ENCODE data around the gene IL31RA. TPM values are rescaled to one million over a fixed set of nuclear protein-coding genes. Genes with fewer than 3 reads are reported as not detected.

Gene IL31RA
- total and polyA plus RNA-seq, 2 experiments from 2014 or later = not detected

GRCh38 chr5:55916986-55917385 lies 65.8 kb downstream of the IL31RA start (continued):
- no peak for TF ChIP-seq REST (IDR thresholded peaks at IDR 0.05; ENCODE audit: unreplicated experiment)

GRCh38 chr5:55917402-55918086 lies 66.4 kb downstream of the IL31RA start:
- H3K9me3 Mint-ChIP-seq = no peaks in the 10 kb centered on the region; the same call in 2 of the 3 replicates

More at GRCh38 chr5:55917402-55918086, 66.4 kb downstream of the IL31RA start:
- Mint-ChIP-seq H3K27me3 (ENCODE audit: insufficient read depth, low read depth, poor library complexity) (peaks cover 9% of the 10 kb centered on the region), H3K27ac (no peak overlapping the region), H3K4me3 (no peak overlapping the region), H3K36me3 (ENCODE audit: low read depth) (no peaks in the 10 kb centered on the region; the same call in 2 of the 3 replicates), H3K4me1 (0 out of 3 replicates have a peak, but pooled peaks cover 3% of the 10 kb centered on the region)
- no peaks in the 10 kb centered on the region; the same call in 1 of the 2 replicates for H4K20me1 ChIP-seq (replicated peaks; ENCODE audit: insufficient read depth)
- ATAC-seq (no peak), DNase-seq (ENCODE audit: low spot score) (no peak)
- no peaks in the 10 kb centered on the region for H3K36me3 ChIP-seq (ENCODE audit: insufficient read depth)
- no peaks in the 10 kb centered on the region for H3K79me2 ChIP-seq (replicated peaks; ENCODE audit: insufficient read depth)
- H3K27me3 ChIP-seq (ENCODE audit: insufficient read depth) = no peaks in the 10 kb centered on the region
- no peak overlapping the region for H3K27ac ChIP-seq (ENCODE audit: low read depth)
- H3K4me1 ChIP-seq (ENCODE audit: insufficient read depth) = no peaks in the 10 kb centered on the region
- H3K4me3 ChIP-seq = no peak overlapping the region
- H3K4me2 ChIP-seq = no peak overlapping the region
- no peak overlapping the region for H2AFZ ChIP-seq
- H3F3A ChIP-seq (replicated peaks; ENCODE audit: low read depth) = no peaks in the 10 kb centered on the region
- no peaks in the 10 kb centered on the region for H3K9me2 ChIP-seq (ENCODE audit: insufficient read depth)
- TF ChIP-seq CREB1 (CRISPR knock-in tag; IDR thresholded peaks at IDR 0.05; ENCODE audit: low read depth) (no peak), EZH2phosphoT487 (IDR thresholded peaks at IDR 0.05; ENCODE audit: unreplicated experiment) (no peak), NANOG (IDR thresholded peaks at IDR 0.05; ENCODE audit: borderline replicate concordance) (no peak), ZNF331 (CRISPR knock-in tag; IDR thresholded peaks at IDR 0.05; ENCODE audit: low read depth) (no peak), STAT1 (IDR thresholded peaks at IDR 0.05; ENCODE audit: unreplicated experiment) (no peak), ZNF462 (CRISPR knock-in tag; IDR thresholded peaks at IDR 0.05) (no peak), POLR2AphosphoS5 (IDR thresholded peaks at IDR 0.05; ENCODE audit: low read depth) (no peak), ZNF114 (CRISPR knock-in tag; IDR thresholded peaks at IDR 0.05) (no peak), JUNB (IDR thresholded peaks at IDR 0.05; ENCODE audit: unreplicated experiment) (no peak)
